AG09309 (cell line): ENCODE results near the gene SHANK2.
"Not testable (repeated sequence)": the region's sequence is repeated elsewhere in the genome, so short reads cannot be mapped to it uniquely, and the experiment has no call there.

Experiments
- DNase-seq: peaks from one replicate; pipeline ENCODE4 v3.0.0-alpha.2; 2010; ENCODE audit warnings: low read depth
- H3K4me3 ChIP-seq: 2 replicates; pipeline ENCODE4 v1.5.1; 2011; ENCODE audit warnings: mild to moderate bottlenecking, low read depth, low read length, moderate library complexity; ENCODE audit not compliant: control insufficient read depth
- CTCF ChIP-seq: IDR thresholded peaks from 2 replicates; pipeline ENCODE4 v1.5.1; 2011; ENCODE audit warnings: mild to moderate bottlenecking, low read depth, low read length, inconsistent platforms; ENCODE audit not compliant: insufficient read depth, control insufficient read depth; ENCODE audit errors: missing control alignments

Gene SHANK2

GRCh38 chr11:71238941-71239340, 13.4 kb downstream of the SHANK2 start:
- DNase-seq: no peak
- no peak overlapping the region for H3K4me3 ChIP-seq
- no peak for TF ChIP-seq CTCF

GRCh38 chr11:71238285-71238875, 14.0 kb downstream of the SHANK2 start:
- no peak overlapping the region for H3K4me3 ChIP-seq
- TF ChIP-seq CTCF: no peak
- DNase-seq: no peak

GRCh38 chr11:71237853-71238252, 14.5 kb downstream of the SHANK2 start:
- no peak overlapping the region for H3K4me3 ChIP-seq
- no peak for DNase-seq
- no peak for TF ChIP-seq CTCF

- TF ChIP-seq CTCF: no peak
- no peak overlapping the region for H3K4me3 ChIP-seq
- DNase-seq: no peak
These were observed 15.4 kb downstream of the SHANK2 start for GRCh38 chr11:71236836-71237475.

- no peak for DNase-seq
- no peak overlapping the region for H3K4me3 ChIP-seq
- TF ChIP-seq CTCF: no peak
These were observed 16.7 kb downstream of the SHANK2 start for GRCh38 chr11:71235719-71236118.

GRCh38 chr11:71233896-71234852, 18.2 kb downstream of the SHANK2 start:
- not testable (repeated sequence) for DNase-seq

GRCh38 chr11:71232364-71232763, 20.0 kb downstream of the SHANK2 start:
- TF ChIP-seq CTCF: no peak

More at GRCh38 chr11:71233896-71234852, 18.2 kb downstream of the SHANK2 start:
- not testable (repeated sequence) for H3K4me3 ChIP-seq

More at GRCh38 chr11:71232364-71232763, 20.0 kb downstream of the SHANK2 start:
- H3K4me3 ChIP-seq: no peak overlapping the region
- no peak for DNase-seq
